HG02588 (cell line): ENCODE measurements around the gene UBALD1.
"Not testable (repeated sequence)": the region's sequence is repeated elsewhere in the genome, so short reads cannot be mapped to it uniquely, and the experiment has no call there.

ENCODE experiments used
- ATAC-seq: cut with Tn5 transposase; IDR thresholded peaks from one replicate; pipeline ENCODE4 v1.9.1; 2021; ENCODE audit warnings: mild to moderate bottlenecking, moderate library complexity; ENCODE audit not compliant: unreplicated experiment

The UBALD1 gene

GRCh38 chr16:4599037-4599436 is 15.7 kb downstream of the UBALD1 start:
- no peak for ATAC-seq

DNA sequence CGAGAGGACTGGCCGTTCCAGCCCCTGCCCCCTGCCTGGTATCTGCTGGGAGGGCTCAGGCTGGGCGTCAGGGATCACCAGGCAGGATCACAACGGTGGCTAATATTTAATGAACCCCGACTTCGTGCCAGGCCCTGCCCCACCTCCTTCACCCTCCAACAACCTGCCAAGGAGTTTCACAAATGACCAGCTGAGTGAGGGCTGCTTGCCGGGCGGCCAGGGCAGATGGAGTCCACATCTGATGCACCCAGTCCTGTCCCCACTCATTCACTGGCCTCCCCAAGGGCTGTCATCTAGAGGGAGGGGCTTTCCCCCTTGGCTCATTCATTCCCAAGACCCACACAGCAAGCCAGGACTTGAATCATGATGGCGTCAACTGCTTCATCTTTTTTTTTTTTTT is 17.5 kb downstream of the UBALD1 start:
- no peak for ATAC-seq

GRCh38 chr16:4594433-4595410 is 20.0 kb downstream of the UBALD1 start:
- no peak for ATAC-seq

DNA sequence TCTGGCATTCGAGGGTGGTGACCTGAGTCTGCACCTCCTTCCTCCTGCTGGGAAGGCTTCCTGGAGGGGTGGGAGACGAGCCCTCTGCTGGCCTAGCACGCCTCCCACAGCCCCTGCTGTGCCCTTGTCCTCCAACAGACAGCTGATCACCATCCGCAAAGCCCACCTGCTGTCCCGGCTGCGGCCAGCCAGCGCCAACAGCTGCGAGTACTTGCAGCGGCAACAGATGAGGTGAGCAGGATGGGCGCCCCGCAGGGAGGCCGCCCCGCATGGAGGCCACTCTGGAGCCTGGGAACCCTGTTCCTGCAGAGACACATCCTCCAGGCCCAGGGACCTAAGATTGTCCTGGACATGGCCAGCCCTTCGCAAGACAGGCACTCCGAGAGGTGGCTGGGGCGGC is 21.6 kb downstream of the UBALD1 start:
- no peak for ATAC-seq

DNA sequence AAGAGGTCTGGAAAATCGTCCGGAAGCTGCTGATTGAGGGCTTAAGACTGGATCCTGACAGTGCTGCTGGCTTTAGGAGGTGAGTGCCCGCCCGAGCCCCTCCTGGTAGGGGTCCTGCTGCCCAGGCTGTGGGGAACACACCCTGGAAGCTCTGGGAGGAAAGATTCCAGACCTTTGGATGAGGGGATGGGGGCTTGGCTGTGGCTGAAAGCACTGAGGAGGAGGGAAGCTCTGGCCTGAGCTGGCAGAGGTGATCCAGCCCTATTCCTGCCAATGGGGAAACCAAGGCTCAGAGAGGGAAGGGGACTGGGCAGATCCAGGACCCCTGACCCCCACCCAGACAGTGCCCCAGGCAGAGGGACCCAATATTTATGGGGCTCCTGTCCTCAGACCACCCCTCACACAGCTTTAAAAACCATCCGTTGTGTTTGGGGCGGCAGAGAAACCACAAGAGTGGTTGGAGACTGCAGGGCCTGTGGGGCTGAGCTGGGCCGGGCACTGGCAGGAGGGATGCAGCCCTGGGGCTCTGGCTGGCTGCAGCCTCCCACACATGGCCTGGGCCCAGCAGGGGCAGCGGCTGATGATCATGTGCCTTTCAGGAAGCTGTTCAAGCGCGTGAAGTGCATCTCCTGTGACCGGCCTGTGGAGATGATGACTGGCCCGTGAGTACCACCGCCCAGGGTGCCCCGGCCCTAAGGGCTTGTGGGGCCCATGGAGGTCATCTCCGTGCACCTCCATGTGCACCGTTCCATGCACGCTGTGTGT is 22.8 kb downstream of the UBALD1 start:
- no peak for ATAC-seq

- ATAC-seq = no peak
Measured at GRCh38 chr16:4591191-4591590, 23.5 kb downstream of the UBALD1 start.

DNA sequence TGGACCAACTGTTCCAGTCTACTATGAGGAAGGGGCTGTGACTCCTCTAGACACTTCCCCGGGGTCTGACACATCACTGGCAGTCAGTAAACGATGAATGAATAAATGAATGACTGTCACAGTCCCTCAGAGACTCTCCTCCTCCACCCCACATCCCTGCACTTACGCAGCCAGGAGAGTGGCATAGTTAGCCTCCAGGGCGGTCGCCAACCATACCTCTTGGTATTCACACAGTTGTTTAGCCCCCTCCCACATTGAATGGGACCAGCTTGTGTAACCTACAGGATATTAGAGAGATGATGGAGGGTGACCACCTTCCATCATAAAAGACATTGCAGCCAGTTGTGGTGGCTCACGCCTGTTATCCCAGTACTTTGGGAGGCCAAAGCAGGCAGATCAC is 25.7 kb downstream of the UBALD1 start:
- no peak for ATAC-seq

GRCh38 chr16:4588386-4588785 is 26.3 kb downstream of the UBALD1 start:
- ATAC-seq = no peak

DNA sequence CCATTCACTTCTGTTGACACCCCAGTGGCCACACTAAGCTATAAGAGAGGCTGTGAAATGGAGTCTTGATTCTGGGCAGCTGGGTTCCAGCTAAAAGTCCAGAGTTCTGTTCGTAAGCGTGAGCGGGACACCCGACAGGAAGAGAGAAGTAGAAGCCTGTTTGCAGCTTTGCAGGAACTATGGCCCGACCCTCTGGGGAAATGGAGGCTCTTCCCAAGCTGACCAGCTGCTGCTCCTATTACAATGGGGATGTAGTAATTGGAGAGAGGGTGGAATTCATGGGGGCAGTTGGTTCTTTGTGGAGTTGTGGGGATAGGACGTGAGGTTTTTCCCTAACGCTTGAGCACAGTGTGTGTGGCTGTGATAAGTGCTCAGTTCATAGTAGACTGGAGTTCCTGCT is 28.4 kb downstream of the UBALD1 start:
- no peak for ATAC-seq

- ATAC-seq = no peak
Measured at GRCh38 chr16:4583906-4584305, 30.8 kb downstream of the UBALD1 start.

GRCh38 chr16:4580250-4580649 is 34.4 kb downstream of the UBALD1 start:
- no peak for ATAC-seq

GRCh38 chr16:4578961-4579530 is 35.6 kb downstream of the UBALD1 start:
- no peak for ATAC-seq

DNA sequence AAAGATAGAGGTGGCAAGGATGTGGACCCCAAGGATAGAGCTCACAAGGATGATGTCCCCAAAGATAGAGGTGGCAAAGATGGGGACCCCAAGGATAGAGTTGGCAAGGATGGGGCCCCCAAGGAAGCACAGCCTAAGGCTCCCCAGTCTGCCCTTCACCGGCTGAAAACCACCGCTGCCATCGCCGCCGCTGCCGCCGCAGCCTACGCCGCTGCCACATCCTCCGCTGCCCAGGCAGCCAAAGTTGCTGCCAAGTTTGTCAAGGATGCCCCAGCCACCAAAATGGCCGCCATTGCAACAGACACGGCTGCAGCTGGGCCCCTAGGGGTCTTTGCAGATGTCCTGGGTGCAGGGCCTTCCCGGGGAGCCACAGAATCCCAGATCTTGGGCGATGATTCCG is 38.7 kb downstream of the UBALD1 start:
- ATAC-seq = no peak

- ATAC-seq = no peak
Measured at GRCh38 chr16:4574919-4575705, 39.6 kb downstream of the UBALD1 start.

DNA sequence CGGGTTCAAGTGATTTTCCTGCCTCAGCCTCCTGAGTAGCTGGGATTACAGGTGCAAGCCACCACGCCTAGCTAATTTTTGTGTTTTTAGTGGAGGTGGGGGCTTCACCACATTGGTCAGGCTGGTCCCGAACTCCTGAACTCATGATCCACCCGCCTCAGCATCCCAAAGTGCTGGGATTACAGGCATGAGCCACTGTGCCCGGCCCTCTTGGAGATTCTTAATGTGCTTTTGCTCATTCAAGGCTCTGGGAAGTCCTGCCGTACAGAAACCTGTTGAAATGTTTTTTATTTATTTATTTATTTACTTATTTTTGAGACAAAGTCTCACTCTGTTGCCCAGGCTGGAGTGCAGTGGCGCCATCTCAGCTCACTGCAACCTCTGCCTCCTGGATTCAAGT is 40.8 kb downstream of the UBALD1 start:
- not testable (repeated sequence) for ATAC-seq

GRCh38 chr16:4572715-4573114 is 42.0 kb downstream of the UBALD1 start:
- no peak for ATAC-seq

DNA sequence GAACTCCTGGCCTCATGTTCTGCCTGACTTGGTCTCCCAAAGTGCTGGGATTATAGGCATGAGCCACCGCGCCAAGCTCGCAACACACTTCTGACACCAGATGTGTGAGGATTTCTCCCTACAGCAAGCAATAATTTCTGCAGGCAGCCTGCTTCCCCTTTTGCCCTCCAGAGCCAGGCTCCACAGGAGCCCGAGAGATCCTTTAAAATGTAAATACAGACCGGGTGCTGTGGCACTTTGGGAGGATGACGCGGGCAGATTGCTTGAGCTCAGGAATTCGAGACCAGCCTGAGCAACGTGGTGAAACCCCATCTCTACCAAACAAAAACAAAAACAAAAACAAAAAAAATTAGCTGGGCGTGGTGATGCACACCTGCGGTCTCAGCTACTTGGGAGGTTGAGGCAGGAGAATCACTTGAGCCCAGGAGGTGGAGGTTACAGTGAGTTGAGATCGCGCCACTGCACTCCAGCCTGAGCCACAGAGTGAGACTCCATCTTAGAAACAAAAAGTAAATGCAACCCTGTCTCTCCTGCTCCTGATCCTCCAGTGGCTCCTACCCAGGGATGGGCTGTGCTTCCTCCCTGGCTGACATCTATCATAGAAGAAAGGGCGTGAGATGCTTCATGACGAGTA is 43.9 kb downstream of the UBALD1 start:
- ATAC-seq = no peak

DNA sequence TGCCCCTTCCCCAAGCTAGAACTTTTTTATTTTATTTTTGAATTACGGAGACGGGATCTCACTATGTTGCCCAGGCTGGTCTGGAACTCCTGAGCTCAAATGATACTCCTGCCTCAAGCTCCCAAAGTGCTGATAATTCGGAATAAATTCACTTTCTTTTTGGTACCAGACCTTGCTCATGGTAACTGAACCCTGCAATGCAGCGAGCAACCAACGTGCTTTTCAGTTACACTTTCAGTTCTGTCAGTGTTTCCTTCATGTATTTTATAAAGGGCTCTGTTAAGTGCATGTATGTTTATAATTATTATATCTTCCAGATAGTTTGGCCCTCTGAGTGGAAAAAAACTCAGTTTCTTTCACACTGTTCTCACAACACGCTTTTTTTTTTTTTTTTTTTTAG is 44.6 kb downstream of the UBALD1 start:
- no peak for ATAC-seq

GRCh38 chr16:4566144-4566543 is 48.5 kb downstream of the UBALD1 start:
- ATAC-seq = no peak

- ATAC-seq = no peak
Measured at GRCh38 chr16:4564661-4565267, 49.9 kb downstream of the UBALD1 start.
